Globus pallidus (tissue), 1 donor: ENCODE results near the gene ASPG.

Experiments
- DNase-seq: peaks from one replicate; pipeline ENCODE4 v3.0.0-alpha.2; 2015; ENCODE audit warnings: low spot score

ASPG gene

DNA sequence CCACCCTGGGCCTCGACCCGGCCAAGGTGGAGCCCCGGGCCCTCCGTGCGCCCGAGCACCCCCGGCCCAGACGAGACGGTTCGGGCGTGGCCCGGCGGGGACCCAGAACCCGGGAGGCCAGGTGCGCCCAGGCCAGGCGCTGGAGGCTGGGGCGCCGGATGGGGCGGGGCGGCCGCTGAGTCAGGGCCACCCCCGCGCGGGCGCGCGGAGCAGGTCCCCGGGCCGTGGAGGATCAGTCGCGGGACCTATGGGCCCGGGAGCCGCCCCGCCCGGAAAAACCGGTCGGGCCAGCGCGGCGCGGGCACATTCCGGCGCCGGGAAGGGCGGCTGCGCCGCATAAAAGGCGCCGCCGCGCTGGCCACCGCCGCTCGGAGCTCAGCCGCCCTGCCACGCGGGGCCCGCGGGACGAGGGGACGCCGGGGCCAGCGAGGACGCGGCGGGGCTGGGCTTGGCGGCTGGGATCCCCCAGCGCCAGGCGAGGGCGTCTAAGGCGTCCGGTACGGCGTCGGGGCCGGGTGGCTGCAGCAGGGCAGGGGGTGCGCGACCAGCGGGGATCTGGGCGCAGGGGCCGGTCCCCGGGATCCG, 31.3 kb downstream of the ASPG start:
- no peak for DNase-seq

DNA sequence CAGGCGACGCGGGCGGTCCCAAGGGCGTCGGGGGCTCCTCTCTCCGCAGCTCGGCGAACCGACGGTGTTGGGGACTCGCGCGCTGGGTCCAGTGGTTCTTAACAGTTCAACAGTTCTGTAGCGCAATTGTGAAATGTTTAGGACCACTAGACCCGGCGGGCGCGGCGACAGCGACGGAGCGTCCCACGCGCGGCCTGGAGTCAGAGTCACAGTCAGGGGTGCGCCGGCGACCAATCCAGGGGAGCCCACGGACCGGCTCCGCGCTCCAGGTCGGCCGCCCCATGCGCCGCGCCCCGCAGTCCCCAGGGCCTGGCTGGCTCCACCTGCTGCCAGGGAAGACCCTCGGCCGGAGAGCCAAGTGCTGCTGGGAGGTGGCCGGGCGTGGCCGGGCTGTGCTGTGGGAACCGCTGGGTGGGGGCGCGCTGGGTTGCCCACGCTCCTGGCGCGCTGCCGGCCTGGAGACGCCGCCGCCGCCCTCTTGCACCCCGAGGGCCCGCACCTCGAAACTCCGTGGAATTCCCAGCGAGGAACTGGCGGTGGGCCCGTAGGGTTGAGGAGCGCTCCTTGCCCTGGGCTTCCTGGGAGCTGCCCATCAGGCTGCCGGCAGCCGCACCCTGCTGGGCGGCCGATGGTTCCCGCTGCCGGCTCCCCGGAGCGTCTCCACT, 32.0 kb downstream of the ASPG start:
- no peak for DNase-seq

DNA sequence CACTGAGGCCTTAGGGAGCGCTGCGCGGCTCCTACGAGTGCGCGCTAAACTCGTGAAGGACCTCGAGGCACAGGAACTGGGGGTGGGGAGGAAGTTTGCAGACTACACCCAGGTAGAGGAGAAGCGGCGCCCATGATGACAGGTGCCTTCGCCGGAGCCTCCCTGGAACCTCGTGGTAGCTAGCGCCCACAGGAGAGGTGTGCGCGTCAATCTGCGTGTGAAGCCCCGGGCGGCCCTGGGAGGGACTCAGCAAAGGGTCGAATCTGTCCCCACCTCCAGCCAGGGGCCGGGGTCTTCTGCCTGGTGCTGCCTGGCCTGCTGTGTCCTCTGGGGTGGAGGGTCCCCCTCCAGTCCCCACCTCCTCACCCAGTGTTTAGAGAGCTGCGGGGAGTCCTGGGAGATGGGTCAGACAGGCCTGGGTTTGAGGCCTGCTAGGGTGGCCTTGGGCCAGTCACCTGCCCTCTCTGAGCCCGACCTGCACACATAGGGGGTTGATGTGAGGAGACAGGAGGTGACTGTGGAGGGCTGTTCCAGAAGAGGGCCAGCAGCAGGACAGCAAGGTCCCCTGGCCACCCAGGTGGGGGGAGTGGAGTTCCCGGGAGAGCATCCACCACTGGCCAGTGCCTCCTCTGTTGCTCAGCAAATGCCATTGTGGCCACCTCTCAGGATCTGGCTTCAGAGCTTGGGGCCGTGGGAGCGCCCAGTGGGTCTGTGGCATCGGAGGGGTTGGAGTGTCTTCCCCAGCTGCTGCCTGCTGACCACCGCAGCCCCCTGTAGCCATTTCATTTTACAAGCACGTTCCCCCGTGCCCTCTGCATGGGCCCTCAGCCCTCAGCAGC, 32.7 kb downstream of the ASPG start:
- DNase-seq, result no peak

DNA sequence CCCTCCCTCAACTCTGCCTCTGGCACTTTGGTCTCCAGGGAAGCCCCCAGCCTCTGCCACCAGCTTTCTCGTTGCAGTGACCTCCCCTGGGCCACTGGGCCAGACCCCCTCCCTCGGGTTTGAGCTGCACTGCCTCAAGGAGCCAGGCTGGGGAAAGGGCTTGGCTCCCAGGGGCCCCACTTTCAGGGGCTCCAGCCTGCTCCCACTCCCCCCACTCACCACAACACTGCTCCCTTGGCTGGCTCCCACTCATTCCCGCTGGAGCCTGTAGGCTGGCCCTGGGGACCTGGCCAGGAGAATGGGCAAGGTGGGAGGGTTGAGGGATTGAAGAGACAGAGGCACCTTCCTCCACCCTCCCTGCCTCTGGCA, 33.6 kb downstream of the ASPG start:
- no peak for DNase-seq

DNA sequence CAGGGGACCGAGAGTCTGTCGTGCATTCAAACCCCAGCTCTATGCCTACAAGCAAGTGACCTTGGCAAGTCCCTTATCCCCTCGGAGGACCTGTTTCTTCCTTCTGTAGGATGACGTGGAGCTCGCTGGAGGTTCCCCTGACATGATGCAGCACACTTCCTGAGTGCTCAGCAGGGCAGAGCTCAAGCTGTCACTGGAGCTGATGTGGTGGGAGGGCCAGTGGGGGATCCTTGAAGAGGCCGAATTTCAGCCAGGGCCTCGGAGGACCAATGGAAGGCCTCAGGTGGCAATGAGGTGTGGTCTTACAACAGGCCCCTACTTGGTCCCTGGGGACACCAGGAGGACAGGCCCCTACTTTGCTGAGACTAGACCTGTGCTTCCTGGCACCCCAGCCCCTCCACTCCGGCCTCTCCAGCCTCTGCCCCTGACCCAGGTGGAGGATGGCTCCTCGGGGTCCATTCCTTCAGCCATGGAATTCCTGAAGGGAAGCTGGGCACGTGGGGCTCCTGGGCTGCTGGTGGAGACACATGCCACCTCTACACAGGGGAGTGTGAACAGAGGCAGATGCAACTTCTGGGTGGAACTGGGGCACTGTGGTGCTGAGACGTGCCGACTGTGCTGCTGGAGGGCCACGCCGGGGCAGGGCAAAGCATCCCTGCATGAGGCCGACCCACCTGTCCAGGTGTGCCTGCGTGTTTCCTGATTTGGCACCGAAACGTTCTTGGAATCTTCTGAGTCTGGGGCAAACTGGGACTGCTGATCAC, 34.2 kb downstream of the ASPG start:
- DNase-seq, result no peak

DNA sequence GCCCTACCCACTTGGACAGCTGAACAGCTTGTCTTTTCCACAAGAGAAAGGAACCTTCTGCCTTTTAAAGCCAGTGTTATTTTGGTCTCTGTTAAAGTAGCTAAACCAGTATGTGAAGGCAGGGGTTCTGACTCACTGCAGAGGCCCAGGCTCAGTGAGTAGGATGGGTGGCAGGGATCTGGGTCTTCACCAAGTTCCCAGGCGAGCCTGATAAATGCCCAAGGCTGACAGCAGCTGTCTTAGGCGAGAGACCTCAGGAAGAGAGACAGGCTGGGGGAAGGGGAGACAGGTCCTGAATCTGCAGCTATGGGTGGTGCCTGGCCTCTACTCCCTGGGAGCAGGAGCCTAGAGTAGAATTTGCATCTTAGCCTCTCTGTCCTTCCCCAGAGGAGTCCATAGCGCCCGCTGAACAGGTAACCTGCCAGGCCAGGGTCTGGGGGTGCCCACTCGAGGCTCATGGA, 34.8 kb downstream of the ASPG start:
- no peak for DNase-seq

DNA sequence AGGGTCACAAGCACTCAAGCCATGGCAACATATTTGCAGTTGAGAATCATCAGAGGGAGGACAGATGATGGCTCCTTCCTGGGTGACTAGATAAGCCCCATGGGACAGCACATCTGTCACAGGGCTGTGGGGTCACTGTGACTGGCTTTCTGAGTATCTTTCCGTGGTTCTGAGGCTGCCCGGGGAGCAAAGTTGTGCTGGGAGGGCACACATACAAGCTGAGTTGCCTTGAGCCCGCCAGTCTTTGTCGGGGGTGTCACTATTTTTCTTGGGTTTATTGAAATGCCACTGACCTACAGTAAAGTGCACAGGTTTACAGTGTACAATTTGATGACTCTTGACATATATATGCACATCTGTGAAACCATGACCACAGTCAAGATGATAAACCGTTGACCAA, 35.6 kb downstream of the ASPG start:
- no peak for DNase-seq

DNA sequence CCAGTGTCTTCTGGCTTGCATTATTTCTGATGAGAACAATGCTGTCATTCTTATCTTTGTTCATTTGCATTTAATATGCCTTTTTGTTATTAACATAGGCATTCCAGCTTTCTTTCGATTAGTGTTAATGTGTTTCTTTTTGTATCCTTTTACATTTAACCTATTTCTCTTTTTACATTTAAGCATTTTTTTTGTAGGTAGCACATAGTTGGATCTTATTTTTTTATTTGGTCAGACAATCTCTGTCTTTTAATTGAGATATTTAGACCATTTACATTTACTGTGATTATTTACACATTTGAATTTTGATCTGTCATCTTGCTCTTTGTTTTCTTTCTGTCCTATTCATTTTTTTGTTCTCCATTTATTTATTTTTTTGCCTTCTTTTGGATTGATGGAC, 38.4 kb downstream of the ASPG start:
- no peak for DNase-seq

DNA sequence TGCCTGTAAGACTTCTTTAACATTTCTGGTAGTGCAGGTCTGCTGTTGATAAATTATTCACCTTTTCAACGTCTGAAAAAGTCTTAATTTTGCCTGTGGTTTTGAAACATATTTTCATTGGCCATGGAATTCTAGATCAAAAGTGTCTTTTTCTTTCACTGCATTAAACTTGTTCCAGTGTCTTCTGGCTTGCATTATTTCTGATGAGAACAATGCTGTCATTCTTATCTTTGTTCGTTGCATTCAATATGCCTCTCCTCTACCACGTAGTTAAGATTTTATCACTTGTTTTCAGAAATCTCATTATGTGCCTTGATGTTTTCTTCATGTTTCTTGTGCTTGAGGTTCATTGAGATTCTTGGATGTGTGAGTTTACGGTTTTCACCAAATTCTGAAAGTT, 39.5 kb downstream of the ASPG start:
- no peak for DNase-seq

DNA sequence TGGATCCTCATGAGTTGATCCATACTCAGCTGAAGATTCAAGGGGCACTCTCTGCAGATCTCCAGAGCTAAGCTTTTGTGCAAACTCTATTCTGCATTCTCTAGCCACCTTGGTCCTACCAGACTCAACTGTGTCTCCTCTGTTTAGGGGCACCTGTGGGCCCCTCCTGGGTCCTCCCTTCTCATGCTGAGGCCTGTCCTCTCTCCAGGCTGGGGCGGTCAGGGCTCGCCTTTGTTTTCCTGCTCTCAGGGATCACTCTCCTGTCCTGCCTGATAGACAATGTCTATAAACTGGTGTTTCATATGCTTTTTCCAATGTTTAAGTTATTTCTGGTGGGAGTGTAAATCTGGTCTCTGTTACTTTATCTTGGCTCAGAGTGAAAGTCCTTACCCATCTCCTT, 41.3 kb downstream of the ASPG start:
- DNase-seq, result no peak

DNA sequence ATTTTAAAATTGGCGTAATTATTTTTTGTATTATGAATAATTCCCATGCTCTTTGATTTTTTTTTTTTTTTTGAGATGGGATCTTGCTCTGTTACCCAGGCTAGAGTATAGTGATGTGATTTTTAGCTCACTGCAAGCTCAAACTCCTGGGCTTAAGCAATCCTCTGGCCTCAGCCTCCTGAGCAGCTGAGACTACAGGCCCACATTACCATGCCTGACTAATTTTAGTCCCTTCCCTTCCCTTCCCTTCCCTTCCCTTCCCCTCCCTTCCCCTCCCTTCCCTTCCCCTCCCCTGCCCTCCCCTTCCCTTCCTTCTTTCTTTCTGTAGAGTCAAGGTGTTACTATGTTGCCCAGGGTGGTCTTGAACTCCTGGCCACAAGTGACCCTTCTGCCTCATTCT, 43.5 kb downstream of the ASPG start:
- DNase-seq, result no peak

DNA sequence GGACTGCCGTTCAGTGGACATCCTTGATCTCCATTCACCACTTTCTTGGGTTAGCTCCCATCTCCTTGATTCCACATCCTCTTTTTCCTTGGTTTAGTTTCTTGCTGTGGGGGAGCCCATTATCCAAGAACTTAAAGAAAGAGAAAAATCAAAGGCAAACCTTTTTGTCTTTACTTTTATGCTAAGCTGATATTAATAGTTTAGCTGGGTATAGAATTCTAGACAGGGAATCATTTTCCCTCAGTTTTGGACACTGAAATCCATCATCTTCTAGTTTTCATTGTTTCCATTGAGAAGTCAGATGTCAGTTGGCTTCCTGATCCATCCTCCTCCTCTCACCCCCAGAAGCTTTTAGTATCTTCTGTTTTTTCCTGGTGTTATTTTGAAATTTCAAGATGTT, 44.1 kb downstream of the ASPG start:
- DNase-seq, result no peak

DNA sequence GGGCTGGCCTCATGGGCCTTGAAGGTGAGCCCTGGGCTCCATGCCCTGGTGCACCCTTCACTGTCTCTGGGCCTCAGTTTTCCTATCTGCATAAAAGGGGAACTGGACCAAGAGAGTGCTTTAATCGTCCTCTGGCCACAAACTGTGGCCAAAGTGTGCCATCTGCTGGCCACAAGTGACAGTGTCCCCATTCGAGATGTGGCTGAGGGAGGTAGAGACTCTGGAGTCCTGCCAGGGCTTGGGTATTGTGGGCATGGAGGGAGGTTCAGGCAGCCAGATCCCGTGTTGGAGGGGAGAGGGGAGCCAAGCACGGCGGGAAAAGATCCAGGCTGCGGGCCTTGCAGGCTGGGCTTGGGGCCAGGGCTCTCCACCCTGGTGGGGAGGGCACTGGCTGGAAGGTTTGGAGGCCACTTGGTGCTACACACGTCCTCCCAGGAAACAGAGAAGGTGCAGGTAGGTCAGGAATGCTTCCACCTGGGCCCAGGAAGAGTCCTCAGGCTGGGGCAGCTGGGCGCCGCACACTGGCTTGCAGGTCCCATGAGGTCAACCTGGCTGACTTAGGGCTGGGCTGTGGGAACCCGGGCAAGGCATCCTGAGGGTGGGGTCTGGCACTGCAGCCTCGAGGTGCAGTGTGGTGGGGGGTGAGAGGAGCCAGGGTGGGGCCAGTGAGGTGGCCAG, 45.6 kb downstream of the ASPG start:
- peak; percentile 37 for DNase-seq

DNA sequence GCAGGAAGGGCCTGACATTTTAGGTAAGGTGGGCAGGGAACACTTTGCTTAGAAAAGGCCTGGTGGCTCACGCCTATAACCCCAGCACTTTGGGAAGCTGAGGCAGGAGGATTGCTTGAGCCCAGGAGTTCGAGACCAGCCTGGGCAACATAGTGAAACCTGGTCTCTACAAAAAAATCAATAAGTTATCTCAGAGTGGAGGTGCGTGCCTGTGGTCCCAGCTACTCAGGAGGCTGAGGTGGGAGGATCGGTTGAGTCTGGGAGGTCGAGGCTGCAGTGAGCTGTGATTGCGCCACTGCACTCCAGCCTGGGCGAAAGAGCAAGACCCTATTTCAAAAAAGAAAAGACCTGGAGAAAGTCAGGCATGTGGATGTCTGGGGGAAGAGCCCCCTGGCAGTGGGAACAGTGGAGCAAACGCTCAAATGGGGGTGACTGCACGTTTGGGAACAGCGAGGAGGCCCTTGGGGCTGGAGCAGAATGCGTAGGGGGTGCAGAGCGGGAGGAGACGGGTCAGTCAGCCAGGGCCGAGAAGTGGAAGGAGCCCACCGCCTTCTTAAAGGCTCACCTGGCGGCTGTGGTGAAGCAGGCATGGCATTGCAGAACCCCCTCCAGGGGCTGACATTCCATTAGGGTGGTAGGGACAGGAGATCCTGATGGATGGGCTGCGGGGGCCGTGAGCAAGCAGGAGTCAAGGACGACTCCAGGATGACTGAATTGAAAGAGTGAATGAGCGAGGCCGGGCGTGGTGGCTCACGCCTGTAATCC, 46.6 kb downstream of the ASPG start:
- no peak for DNase-seq

DNA sequence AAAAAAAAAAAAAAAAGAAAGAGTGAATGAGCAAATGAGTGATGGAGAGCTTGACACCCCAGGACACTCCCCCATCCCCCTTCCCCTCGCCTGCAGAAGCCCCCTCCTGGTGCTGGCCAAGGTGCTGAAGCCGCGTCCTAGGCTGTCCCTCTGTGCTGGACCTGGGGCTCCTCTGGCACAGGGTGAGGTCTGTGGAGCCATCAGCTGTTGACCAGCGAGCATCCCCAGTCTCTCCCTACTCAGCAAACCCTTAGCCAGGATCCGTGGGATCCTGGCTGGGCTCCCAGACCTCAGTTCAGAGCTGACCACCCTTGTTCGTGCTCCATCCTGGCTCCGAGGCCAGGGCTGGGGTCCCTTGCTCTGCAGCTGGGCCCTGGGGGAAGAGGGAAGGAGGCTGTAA, 47.5 kb downstream of the ASPG start:
- no peak for DNase-seq

DNA sequence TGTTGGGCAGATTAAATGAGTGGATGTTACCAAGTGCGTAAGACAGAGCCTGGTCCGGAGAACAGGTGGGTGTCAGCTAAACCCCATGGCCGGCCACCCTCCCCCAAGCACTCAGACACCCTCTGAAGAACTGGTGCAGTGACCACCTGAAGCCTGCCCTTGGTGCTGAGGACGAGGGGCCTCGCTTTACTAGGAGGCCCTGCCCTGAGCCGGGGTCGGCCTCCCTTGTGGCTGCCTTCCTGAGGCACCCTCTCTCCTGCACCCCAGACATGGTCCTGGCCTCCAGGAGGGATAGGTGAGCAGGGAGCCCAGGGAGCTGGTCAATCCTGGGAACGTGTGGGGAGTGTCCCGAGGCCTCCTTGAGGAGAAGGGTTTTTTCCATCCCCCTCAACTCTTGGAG, 48.0 kb downstream of the ASPG start:
- DNase-seq, result no peak

DNA sequence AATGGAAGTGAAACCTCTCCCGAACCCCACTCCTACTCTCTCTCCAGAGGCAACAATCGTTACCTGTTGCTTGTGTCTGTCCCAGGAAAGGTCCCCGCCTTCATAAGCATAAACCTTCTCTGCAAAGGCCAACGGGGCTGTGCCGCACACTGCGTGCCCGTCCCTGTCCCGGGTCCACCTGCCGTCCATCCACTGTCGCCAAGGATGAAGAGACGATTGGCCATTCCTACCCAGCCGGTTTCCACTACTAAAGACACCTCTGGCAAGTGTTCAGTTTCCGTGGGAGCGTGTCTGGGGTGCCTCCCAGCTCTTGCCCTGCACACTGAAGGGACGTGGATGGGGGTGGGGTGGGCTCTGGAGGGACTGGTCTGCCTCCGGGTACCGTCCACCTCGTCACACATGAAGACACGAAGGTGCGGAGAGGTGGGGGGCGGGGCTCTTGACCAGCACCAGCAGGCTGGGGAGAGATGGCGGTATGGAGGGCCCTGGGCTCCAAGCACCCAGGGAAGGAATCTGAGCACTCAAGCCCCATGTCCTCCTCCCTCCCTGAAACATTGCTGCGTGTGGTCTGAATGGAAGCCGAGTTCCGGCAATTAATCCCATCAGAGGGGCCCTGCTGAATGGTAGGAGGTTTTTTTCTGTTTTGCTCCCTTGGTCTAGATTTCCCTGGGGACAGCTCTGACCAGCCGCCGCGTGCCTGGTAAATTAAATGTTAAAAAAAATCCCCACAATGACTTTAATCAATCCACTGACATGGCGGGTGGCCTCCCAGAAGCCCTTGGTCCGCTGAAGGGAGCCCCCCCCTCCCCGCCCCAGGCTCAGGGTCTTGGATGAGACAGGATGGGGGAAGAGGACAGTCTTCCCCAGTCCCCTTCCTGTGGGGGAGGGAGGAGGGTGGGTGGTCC, 48.8 kb downstream of the ASPG start:
- DNase-seq, result no peak

DNA sequence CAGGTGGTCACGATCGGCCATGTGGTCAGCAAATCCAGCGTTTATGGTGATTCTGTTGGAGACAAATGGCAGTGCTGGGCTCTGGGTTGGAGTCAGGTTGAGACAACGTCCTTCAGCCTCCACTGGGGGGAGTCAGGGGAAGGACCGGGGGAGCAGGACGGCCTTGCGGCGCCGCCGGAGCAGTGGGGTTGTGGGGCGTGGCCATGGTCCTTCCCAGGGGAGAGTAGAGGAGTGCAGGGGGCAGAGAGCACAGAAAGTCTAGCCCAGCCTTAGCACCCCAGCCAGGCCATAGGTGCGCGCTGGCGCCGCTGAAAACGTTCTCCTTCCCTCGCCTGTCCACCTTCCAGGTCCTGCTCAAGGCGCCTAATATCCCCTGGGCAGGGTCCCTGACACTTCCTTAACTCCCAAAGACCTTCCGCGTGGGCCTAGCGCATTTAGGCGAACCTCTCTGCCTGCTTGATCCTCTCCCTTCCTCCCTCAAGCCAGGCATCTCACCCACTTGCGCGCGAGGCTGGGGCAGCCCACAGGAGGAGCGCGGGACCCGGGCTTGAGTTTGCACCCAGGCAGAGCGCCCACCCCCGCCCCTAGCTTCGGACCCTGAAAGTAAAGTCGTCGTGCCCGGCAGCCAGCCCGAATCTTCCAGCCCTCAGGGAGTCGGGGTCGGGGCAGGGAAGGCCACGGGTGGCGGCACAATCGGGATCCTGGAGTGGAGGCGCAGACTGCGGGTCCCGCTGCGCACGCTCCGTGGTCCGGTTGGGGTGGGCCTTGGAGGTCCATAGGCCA, 49.8 kb downstream of the ASPG start:
- no peak for DNase-seq

DNA sequence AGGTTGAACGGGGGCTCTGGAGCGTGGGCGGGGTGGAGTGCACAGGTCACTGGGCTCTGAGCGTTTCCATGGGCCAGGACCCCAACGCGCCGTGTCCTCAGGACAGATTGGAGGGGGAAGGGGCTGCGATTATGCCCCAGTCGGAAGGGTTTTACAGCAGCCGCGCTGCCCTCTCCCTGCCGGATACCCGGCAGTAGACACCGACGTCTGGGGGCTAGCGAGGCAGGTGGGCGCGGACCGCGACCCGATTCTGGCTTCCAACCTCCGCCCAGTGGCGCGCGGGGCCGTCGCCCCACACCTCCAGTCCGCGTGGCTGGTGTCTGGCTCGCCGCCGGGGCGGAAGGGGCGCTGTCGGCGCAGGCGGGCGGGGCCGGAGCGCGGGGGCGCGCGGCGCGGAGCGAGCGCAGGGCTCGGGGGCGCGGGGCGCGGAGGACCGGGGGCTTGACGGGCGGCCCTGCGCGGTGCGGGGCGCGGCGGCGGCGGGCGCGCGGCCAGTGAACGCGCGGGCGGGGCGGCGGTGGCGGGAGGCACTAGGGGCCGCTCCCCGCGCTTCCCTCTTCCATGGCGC, 50.5 kb downstream of the ASPG start:
- no peak for DNase-seq
